ENCODE results near the gene FBXL13.
"Not testable (repeated sequence)": the region's sequence is repeated elsewhere in the genome, so short reads cannot be mapped to it uniquely, and the experiment has no call there.

Gene FBXL13

GRCh38 chr7:102935450-102936115, 139.0 kb downstream of the FBXL13 start:
- DNase-seq (ENCODE audit: low read depth) = no peak

GRCh38 chr7:102934701-102935100, 139.9 kb downstream of the FBXL13 start:
- no peak for DNase-seq (ENCODE audit: low read depth)

- DNase-seq (ENCODE audit: low read depth) = no peak
These were observed 140.4 kb downstream of the FBXL13 start for GRCh38 chr7:102934239-102934638.

- DNase-seq (ENCODE audit: low read depth) = no peak
These were observed 140.8 kb downstream of the FBXL13 start for GRCh38 chr7:102933763-102934162.

- DNase-seq (ENCODE audit: low read depth) = no peak
These were observed 142.8 kb downstream of the FBXL13 start for GRCh38 chr7:102931757-102932156.

GRCh38 chr7:102927312-102927933, 147.2 kb downstream of the FBXL13 start:
- DNase-seq (ENCODE audit: low read depth) = no peak

GRCh38 chr7:102926783-102927140, 147.8 kb downstream of the FBXL13 start:
- no peak for DNase-seq (ENCODE audit: low read depth)

GRCh38 chr7:102925976-102926782, 148.4 kb downstream of the FBXL13 start:
- no peak for DNase-seq (ENCODE audit: low read depth)

- DNase-seq (ENCODE audit: low read depth) = no peak
These were observed 155.8 kb downstream of the FBXL13 start for GRCh38 chr7:102918845-102919244.

GRCh38 chr7:102917436-102918353, 156.9 kb downstream of the FBXL13 start:
- DNase-seq (ENCODE audit: low read depth) = no peak

- DNase-seq (ENCODE audit: low read depth) = no peak
These were observed 157.7 kb downstream of the FBXL13 start for GRCh38 chr7:102916881-102917280.

GRCh38 chr7:102916426-102916825, 158.2 kb downstream of the FBXL13 start:
- no peak for DNase-seq (ENCODE audit: low read depth)

- DNase-seq (ENCODE audit: low read depth) = no peak
These were observed 160.0 kb downstream of the FBXL13 start for GRCh38 chr7:102914585-102914984.

GRCh38 chr7:102913826-102914225, 160.8 kb downstream of the FBXL13 start:
- no peak for DNase-seq (ENCODE audit: low read depth)

GRCh38 chr7:102912742-102913141, 161.9 kb downstream of the FBXL13 start, which contains the start of gene LRRC17:
Gene LRRC17, plus strand, starts transcription at chr7:102913000. Its CDS starts 20,914 bp downstream, at chr7:102933914.
- no peak for DNase-seq (ENCODE audit: low read depth)

- DNase-seq (ENCODE audit: low read depth) = no peak
These were observed 165.9 kb downstream of the FBXL13 start for GRCh38 chr7:102908676-102909075.

- DNase-seq (ENCODE audit: low read depth) = not testable (repeated sequence)
These were observed 171.0 kb downstream of the FBXL13 start for GRCh38 chr7:102903576-102903975.

- DNase-seq (ENCODE audit: low read depth) = not testable (repeated sequence)
These were observed 172.5 kb downstream of the FBXL13 start for GRCh38 chr7:102902052-102902451.

GRCh38 chr7:102898532-102898859, 176.1 kb downstream of the FBXL13 start:
- DNase-seq (ENCODE audit: low read depth) = no peak

GRCh38 chr7:102897856-102898531, 176.6 kb downstream of the FBXL13 start:
- no peak for DNase-seq (ENCODE audit: low read depth)

GRCh38 chr7:102897211-102897631, 177.4 kb downstream of the FBXL13 start:
- DNase-seq (ENCODE audit: low read depth) = no peak

All from T-helper 22 cell (primary cell).